ENCODE measurements around the gene ARSB.

The ARSB gene

GRCh38 chr5:78809444-78809843 lies 175.7 kb downstream of the ARSB start:
- no peak for DNase-seq

- no peak for DNase-seq
Measured at GRCh38 chr5:78808818-78809217, 176.3 kb downstream of the ARSB start.

DNA sequence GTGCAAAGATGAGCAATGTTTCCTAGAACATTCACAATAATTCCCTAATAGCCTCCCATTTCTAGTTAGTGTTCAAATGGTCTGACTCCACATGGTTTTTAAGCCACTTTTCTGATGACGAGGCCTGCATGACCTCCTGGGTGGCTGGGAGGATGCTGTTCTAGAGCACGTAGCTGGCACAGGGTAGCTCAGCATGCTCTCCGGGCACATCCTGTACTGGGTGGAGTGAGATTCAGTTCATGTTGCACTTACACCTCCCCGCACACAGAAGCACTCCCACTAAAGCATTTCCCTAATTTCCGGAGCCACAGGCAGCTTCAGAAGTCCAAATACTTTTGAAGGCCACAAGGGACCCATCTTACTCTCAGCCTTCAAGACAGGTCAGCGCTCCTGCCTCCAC lies 176.7 kb downstream of the ARSB start:
- DNase-seq, result no peak

GRCh38 chr5:78806544-78806943 lies 178.6 kb downstream of the ARSB start:
- peak in 4 of 56 donors; percentile 2 to 10 (median 8) for DNase-seq

DNA sequence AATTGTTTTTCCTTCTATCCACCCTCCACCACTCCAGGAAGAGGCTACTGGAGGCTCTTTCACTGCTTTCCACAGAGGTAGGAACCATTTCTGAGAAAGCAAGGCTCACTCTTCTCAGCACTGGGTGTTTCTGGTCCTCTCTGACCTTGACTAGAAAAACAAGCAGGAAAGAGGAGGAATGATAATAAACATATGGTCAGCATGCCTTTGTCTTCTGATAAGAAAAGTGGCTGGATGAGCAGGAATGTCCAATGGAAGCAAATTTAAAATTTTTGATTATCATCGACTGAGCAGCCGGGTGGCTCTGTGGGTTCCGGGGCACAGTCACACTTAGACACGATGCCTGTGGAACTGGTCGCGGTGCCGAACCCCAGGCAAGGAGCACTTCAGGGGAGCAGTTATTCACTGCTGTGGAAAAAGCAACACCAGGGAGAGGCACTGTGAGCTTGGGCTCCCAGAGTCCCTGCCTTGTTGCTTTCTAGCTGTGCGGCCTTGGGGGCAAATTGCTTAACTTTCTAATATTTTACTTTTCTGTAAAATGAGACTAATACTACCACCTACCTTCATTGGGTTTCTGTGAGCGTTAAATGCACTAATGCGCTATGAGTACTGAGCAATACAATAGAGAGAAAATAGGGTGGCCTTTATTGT lies 179.5 kb downstream of the ARSB start:
- DNase-seq, result no peak

DNA sequence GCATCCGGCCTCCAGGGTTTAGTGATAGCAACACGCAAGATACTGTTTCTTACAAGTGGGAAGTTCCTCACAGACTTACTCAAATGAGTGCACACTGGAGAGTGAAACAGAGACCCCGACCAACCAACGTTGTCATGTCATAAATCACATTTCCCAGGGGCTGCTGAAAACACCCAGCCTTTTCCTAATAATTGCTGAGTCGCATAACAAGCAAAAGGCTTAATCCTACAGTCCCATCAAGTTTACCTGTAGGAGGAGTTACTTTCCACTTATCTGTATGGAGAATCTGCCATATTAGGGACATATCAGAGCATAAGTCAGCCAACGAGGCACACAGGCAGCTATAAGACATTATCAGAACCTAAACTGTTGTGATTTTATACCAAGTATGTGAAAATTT lies 180.1 kb downstream of the ARSB start:
- no peak for DNase-seq

DNA sequence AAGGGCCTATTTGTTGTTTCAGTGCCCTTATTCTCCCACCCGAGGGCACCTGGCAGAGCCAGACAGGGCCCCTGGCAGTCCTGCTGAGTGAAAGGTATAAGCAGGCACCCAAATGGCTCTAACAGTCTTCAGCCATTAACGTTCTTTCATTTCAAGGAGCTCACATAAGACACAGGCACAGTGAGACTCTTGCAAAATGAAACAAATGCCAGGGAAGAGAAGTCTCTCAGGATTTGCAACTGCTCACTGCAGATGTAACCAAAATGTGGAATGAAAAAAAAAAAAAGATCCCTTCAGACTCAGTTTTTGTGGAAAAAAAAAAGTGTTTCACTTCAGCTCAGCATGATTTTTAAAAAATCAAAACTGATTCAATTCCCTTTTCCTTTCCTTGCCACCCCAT lies 181.2 kb downstream of the ARSB start:
- no peak for DNase-seq

DNA sequence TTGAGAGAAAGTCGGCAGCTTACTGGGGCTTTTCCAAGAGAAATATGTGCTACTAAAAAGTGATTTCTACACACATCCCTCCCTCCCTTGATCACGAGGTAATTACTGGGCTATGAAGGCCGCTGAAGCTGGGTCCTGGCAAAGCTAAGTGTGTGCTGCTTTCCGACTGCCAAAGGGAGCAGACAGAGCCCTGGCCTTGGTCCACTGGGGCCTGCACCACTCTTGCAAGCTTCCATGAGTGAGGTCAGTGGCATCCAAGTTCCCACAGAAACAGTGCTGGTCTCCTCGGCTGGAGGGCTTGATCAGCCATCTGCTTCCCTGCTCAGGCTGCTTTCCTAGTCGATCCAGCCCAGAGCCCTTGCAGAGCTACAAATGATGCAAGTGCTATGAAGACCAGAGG lies 181.8 kb downstream of the ARSB start:
- peak in 23 of 56 donors; percentile 4 to 54 (median 22) for DNase-seq

- DNase-seq, result no peak
Measured at GRCh38 chr5:78801413-78801812, 183.7 kb downstream of the ARSB start.

DNA sequence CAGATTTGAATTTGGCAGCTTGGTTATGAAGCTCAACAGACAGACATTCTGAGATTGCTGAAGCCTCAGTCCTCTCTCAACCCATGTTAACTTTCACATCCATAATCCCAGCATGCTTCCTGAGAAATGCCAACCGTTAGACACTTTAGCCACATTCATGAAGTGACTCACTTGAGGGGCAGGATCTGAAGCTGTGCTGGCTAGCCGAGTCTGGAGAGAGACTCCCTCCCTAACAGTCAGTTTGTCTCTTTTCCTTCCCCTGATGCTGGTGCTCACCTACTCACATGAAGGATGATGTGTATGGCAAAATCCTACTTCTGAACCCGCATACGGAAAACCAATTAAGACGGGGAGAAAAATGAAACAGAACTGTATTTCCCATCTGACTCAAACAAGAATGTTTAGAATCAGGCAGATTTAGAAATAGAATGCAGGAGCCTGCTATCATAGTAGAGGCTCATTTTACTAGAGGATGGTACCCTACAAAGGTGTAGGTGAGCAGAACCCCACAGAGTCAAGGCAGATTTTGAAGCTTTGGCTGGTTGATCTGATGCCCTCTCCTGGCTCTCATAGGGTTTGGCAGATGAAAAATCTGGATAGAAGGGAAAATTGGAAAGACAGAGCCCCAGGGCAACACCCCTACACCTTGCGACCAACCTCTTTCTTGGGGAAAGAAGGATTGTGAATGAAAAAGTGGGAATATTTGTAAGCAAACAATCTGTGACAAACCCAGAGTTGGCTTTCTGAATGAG lies 185.7 kb downstream of the ARSB start:
- DNase-seq, result no peak

- DNase-seq, result no peak
Measured at GRCh38 chr5:78798673-78799029, 186.5 kb downstream of the ARSB start.

- no peak for DNase-seq
Measured at GRCh38 chr5:78797936-78798672, 187.0 kb downstream of the ARSB start.

DNA sequence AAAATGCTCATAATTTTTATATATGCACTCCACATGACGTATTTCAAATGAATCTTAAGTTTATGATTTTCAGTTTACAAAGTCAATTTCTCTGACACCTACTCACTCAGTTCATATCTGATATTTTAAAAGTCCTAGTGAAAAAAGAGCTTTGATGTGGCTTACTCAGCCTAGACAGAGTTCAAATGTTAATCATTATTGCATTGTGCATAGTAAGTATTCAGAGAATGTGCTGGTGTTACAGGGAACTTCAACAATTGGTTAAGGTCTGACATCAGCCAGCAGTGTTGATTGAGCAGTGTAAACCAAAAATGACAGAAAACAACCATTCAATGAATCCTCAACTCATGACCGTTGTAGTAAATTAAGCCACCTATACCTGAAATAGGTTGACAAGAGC lies 189.4 kb downstream of the ARSB start:
- no peak for DNase-seq

DNA sequence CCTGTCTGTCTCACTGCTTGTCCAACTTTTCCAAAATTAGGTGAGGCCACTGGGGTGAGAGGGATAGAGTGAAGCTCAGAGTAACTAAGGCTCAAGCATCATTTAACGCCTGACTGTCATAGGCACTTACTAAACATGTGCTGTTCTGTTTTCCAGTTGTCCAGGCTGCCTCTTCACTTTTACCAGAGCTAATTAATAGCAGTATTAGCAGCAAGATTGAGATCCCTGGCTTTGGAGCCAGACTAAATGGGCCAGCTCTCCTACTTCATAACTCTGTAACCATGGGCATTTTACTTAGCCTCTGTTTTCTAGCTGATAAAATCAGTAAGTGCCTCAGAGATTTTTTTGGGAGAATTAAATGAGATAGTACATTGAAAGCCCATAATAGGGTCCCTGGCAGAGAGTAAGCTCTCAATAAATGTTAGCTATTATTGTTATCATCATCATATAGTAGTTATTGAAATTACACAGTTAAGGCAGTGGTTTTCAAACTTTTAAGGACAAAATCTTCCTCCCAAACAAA lies 190.4 kb downstream of the ARSB start:
- no peak for DNase-seq

- no peak for DNase-seq
Measured at GRCh38 chr5:78793907-78794662, 191.0 kb downstream of the ARSB start.

DNA sequence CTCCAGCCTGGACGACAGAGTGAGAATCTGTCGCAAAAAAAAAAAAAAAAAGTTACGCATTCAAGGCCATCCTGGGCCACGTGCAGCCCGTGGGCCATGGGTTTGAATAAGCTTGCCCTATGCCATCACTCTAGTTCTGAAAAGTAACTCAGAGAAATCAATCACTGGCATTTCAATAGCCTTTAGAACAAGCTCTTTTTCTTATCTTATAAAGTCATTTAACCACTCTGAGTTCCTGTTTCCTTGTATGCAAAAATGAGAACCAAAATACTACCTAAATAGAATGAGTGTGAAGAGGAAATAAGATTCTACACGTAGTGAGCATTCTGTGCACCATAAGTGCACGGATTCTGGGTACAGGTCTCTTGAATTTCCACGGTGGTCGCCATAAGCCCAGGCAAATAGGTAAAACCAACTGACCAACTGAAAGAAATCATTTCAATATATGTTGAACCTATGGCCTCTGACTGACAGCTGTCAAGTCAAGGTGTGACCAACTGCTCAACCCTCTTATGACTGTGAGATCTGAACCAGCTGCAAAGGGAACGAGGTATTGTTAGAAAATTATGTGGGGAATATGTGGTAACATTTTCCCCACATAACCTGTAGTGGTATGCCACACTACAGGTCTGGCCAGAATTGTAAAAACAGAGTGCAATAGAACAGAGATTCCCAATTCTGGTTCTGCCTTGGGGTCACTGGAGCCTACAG lies 192.6 kb downstream of the ARSB start:
- no peak for DNase-seq

- no peak for DNase-seq
Measured at GRCh38 chr5:78791501-78792100, 193.5 kb downstream of the ARSB start.

DNA sequence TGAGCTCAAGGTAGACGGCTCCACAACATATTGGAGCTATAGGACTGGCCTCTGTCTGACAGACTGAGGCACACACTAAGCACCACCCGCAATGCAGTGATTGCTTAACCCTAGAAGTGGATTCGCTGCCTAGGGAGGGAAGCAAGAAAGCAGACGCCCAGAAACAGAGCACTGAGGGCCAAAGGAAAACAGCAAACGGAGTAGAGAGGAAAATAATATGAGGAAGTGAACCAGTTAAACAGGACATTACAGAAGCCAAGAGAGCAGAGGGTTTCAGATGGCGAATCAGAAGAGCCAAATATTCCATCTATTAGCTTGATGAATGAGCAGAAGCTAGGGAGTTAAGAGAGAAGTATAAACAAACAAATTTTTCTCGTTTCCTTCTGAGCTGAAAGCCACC lies 197.3 kb downstream of the ARSB start:
- no peak for DNase-seq

- DNase-seq, result no peak
Measured at GRCh38 chr5:78785454-78785853, 199.7 kb downstream of the ARSB start.

- DNase-seq, result no peak
Measured at GRCh38 chr5:78783434-78784130, 201.5 kb downstream of the ARSB start.
